ENCODE measurements around the gene CCNI2.

Gene CCNI2

DNA sequence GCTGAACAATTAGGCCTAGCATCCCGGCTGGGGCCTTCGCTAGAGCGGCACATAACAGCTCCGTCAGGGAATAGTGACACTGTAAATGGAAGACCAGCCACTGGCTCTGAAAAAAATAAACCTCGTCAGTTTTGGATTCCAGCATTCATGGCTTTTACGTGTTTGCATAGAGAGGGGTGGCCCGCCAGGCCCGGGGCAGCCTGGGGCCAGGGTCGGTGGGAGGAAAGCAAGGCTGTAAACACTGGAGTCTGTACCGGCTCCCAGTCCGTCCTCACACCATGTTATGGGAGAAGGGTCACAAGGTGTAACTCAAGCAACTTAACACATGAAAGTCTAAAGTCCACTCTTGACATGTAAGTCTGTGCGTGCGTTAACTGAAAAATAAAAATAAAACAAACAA lies 11.2 kb downstream of the CCNI2 start:
- Histone ChIP-seq H3K9me3 (ENCODE audit: severe bottlenecking) (no peaks in the 10 kb centered on the region), H3K27ac (ENCODE audit: poor library complexity, severe bottlenecking) (no peak overlapping the region), H3K4me1 (ENCODE audit: insufficient read depth, poor library complexity, severe bottlenecking) (no peaks in the 10 kb centered on the region), H3K36me3 (ENCODE audit: low read depth) (peaks cover 51% of the 10 kb centered on the region), H3K4me3 (ENCODE audit: severe bottlenecking) (no peak overlapping the region), H3K27me3 (ENCODE audit: insufficient read depth, poor library complexity, severe bottlenecking) (no peaks in the 10 kb centered on the region)
- ATAC-seq (ENCODE audit: low read depth) (no peak), DNase-seq (ENCODE audit: low spot score) (no peak)
- TF ChIP-seq, protein P1, sequence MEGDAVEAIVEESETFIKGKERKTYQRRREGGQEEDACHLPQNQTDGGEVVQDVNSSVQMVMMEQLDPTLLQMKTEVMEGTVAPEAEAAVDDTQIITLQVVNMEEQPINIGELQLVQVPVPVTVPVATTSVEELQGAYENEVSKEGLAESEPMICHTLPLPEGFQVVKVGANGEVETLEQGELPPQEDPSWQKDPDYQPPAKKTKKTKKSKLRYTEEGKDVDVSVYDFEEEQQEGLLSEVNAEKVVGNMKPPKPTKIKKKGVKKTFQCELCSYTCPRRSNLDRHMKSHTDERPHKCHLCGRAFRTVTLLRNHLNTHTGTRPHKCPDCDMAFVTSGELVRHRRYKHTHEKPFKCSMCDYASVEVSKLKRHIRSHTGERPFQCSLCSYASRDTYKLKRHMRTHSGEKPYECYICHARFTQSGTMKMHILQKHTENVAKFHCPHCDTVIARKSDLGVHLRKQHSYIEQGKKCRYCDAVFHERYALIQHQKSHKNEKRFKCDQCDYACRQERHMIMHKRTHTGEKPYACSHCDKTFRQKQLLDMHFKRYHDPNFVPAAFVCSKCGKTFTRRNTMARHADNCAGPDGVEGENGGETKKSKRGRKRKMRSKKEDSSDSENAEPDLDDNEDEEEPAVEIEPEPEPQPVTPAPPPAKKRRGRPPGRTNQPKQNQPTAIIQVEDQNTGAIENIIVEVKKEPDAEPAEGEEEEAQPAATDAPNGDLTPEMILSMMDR (IDR thresholded peaks at IDR 0.05; ENCODE audit: poor library complexity, severe bottlenecking), result no peak

DNA sequence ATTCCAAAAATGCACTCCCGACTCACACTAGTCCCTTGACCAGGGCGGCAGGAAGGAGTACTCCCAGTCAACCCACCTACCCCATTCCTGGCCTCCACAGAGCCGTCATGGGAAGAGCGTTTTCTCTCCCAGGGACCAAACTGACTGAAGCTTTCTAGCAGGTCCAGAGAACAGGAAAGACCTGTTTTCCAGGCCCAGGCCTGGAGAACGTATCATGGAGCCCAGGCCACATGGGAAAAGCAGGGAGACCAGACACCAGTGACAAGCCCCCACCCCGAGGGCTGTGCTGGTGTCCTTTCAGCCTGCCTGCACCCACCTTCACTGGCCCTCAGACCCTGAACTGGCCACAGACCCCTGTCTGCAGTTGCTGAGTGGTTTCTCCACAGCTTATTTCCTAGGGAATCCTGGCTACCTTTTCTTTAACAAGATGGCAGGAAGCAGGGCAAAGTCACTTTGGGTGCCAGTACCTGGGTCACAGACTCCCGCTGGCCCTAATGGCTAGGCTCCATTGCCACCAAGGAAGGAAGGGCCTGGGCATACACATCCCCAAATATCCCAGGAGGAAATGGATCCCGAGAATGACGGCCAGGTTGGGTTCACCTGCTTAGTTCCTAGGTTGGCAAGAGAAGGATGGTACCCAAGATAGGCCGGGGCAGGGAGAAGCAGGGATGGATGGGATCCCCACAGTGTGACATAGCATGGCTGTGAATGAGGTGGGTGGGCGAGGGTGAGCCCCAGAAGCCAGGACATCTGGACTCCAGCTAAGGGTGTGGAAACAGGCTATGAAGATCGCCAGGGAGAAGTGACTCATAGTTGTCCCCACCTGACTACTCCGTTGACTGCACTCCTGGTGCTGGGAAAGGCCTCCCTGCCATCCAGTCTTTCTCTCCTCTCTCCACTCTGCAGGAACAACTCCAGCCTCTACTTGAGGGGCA lies 12.2 kb downstream of the CCNI2 start:
- Histone ChIP-seq H3K4me3 (ENCODE audit: severe bottlenecking) (no peak overlapping the region), H3K9me3 (ENCODE audit: severe bottlenecking) (no peaks in the 10 kb centered on the region), H3K36me3 (ENCODE audit: low read depth) (peaks cover 60% of the 10 kb centered on the region), H3K27me3 (ENCODE audit: insufficient read depth, poor library complexity, severe bottlenecking) (no peaks in the 10 kb centered on the region), H3K4me1 (ENCODE audit: insufficient read depth, poor library complexity, severe bottlenecking) (no peaks in the 10 kb centered on the region), H3K27ac (ENCODE audit: poor library complexity, severe bottlenecking) (no peak overlapping the region)
- ATAC-seq (ENCODE audit: low read depth) (no peak), DNase-seq (ENCODE audit: low spot score) (peak; percentile 43)
- TF ChIP-seq, protein P1 (IDR thresholded peaks at IDR 0.05; ENCODE audit: poor library complexity, severe bottlenecking), result no peak

DNA sequence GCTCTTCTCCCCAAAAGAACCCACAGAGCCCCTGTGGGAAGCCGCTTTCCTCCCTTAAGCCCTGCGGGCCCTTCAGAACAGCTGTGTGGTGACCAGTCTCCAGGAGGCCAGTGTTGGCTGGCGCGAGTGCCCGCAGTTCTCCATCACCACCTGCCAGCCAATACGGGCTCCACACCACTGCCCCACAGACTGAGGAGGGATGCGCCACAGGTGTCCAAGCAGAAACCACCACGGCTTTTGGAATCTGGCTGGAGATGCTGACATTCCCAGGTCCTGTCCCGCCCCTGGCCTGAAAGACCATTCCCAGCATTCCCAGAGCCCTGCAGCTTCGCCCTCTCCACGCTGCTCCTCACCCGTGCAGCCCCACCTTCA lies 12.8 kb downstream of the CCNI2 start:
- peaks cover 67% of the 10 kb centered on the region for H3K36me3 ChIP-seq (ENCODE audit: low read depth)
- H3K4me1 ChIP-seq (ENCODE audit: insufficient read depth, poor library complexity, severe bottlenecking), result no peaks in the 10 kb centered on the region
- no peaks in the 10 kb centered on the region for H3K27me3 ChIP-seq (ENCODE audit: insufficient read depth, poor library complexity, severe bottlenecking)
- no peak overlapping the region for H3K4me3 ChIP-seq (ENCODE audit: severe bottlenecking)
- ATAC-seq (ENCODE audit: low read depth) (no peak), DNase-seq (ENCODE audit: low spot score) (peak; percentile 65)
- TF ChIP-seq, protein P1 (IDR thresholded peaks at IDR 0.05; ENCODE audit: poor library complexity, severe bottlenecking), result no peak
- H3K9me3 ChIP-seq (ENCODE audit: severe bottlenecking), result no peaks in the 10 kb centered on the region
- no peak overlapping the region for H3K27ac ChIP-seq (ENCODE audit: poor library complexity, severe bottlenecking)

DNA sequence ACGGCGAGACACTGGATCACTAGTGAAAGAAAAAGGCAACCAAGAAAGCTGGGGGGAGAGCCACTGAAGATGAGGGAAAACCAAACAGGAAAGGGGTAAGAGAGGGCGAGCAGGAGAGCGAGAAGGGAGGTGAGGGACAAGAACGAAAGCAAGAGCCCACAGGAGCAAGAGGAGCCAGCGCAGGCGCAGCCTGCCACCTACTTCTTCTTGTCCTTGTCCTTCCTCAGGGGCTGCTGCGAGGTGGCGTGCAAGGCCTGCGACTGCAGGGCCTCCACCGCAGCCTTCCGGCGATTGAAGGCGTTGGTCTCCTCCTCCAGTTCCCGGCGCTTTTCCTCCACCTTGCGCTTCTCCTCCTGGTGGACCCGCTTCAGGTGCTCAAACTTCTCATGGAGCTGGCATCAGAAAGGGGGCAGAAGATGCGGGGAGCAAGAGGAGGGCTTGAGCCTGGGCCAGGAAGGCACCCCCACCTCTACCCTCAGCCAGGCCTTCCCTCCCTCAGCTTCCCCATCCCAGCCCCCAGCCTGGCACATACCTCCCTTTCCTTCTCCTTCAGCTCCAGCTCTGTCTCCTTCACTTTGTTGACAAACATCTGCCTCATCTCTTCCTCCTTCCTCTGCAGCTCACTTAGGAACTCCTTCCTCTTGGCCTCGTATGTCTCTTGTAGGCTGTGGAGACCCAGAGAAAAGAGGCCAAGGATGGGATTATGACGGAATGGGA lies 13.5 kb downstream of the CCNI2 start:
- Histone ChIP-seq H3K4me1 (ENCODE audit: insufficient read depth, poor library complexity, severe bottlenecking) (no peaks in the 10 kb centered on the region), H3K27ac (ENCODE audit: poor library complexity, severe bottlenecking) (no peak overlapping the region), H3K27me3 (ENCODE audit: insufficient read depth, poor library complexity, severe bottlenecking) (no peaks in the 10 kb centered on the region), H3K36me3 (ENCODE audit: low read depth) (peaks cover 74% of the 10 kb centered on the region), H3K9me3 (ENCODE audit: severe bottlenecking) (no peaks in the 10 kb centered on the region), H3K4me3 (ENCODE audit: severe bottlenecking) (no peak overlapping the region)
- no peak for ATAC-seq (ENCODE audit: low read depth)
- peak; percentile 66 for DNase-seq (ENCODE audit: low spot score)
- TF ChIP-seq, protein P1 (IDR thresholded peaks at IDR 0.05; ENCODE audit: poor library complexity, severe bottlenecking), result no peak
